ENCODE data around the gene KHNYN. TPM values are rescaled to one million over a fixed set of nuclear protein-coding genes. Genes with fewer than 3 reads are reported as not detected.

Gene KHNYN
- total RNA-seq, 4 donors from 2014 or later: 56.7 to 145 (median 84.3) TPM

DNA sequence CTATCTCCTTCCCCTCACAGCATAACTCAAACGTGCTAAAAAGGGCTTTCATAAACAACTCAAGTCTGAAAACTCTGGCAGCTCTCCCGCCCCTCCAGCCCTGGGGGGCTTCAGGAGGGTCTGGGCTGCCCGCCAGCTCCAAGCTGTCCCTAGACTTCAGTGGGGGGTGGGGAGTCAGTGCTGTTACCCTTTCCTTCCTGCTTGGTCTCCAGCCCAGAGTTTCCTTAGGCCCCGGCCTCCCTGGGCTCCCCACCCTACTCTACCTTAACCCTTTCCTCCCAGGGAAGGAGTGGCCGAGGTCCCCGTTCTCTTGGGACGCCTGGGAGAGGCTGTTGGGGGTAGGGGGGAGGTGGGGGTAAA, 31.5 kb upstream of the KHNYN start:
- Histone ChIP-seq H3K4me3 (peak overlapping the region; percentile 62), H3K4me1 (peaks cover 89% of the 10 kb centered on the region), H3K27me3 (no peaks in the 10 kb centered on the region), H3K9me3 (no peaks in the 10 kb centered on the region), H3K27ac (peak overlapping the region; percentile 89), H3K36me3 (no peaks in the 10 kb centered on the region)
- WGBS: 10% methylated on average over 7 of the region's 7 CpGs
- TF ChIP-seq POLR2A (IDR thresholded peaks at IDR 0.05): no peak
- TF ChIP-seq, protein P1, sequence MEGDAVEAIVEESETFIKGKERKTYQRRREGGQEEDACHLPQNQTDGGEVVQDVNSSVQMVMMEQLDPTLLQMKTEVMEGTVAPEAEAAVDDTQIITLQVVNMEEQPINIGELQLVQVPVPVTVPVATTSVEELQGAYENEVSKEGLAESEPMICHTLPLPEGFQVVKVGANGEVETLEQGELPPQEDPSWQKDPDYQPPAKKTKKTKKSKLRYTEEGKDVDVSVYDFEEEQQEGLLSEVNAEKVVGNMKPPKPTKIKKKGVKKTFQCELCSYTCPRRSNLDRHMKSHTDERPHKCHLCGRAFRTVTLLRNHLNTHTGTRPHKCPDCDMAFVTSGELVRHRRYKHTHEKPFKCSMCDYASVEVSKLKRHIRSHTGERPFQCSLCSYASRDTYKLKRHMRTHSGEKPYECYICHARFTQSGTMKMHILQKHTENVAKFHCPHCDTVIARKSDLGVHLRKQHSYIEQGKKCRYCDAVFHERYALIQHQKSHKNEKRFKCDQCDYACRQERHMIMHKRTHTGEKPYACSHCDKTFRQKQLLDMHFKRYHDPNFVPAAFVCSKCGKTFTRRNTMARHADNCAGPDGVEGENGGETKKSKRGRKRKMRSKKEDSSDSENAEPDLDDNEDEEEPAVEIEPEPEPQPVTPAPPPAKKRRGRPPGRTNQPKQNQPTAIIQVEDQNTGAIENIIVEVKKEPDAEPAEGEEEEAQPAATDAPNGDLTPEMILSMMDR (IDR thresholded peaks at IDR 0.05): no peak
- no peak for TF ChIP-seq EP300 (IDR thresholded peaks at IDR 0.05)
- no peak for TF ChIP-seq POLR2AphosphoS5 (IDR thresholded peaks at IDR 0.05)
- no peak for DNase-seq (ENCODE audit: low spot score in 2 of 2)

DNA sequence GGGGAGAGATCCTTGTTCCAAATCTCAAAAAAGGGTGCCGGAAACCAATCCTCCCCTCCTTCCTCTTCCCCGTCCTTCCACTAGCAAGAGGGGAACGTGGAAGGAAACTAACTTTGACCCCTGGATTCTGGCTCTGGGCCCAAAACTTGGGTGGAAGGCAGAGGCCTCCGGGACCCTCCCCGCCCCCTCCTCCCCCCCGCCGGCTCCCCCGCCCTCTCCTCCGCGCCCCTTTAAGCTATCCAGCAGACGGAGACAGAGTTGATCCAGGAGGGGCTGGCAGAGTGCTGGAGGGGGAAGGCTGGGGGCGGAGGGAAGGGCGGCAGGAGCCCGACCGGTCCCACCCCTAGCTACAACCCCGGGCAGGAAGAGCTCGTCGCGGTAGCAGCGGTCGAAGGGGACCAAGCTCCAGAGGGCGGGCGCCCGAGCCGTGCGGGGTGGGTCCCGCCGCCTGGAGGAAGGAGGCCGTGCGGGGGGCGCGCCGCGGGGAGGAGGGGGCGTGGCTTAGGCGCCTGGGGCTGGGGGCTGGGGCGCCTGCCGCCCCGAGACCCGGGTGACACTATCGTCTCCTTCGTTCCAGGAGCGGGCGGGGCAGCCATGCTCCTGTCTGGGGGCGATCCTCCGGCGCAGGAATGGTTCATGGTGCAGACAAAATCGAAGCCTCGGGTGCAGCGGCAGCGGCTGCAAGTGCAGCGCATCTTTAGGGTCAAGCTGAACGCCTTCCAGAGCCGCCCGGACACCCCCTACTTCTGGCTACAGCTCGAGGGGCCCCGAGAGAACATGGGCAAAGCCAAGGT, 30.9 kb upstream of the KHNYN start, which contains the start of gene NYNRIN:
Gene NYNRIN (plus strand): TSS at position 351 of the 794 bp plus-strand sequence. CDS start 244 bp downstream, at position 595.
- TF ChIP-seq EP300 (IDR thresholded peaks at IDR 0.05): no peak
- TF ChIP-seq POLR2A (IDR thresholded peaks at IDR 0.05): no peak
- TF ChIP-seq, protein P1 (IDR thresholded peaks at IDR 0.05): no peak
- TF ChIP-seq POLR2AphosphoS5 (IDR thresholded peaks at IDR 0.05): no peak
- DNase-seq (ENCODE audit: low spot score in 2 of 2): peak in 1 of 2 donors; percentile 73
- Histone ChIP-seq H3K4me1 (peaks cover 94% of the 10 kb centered on the region), H3K36me3 (no peaks in the 10 kb centered on the region), H3K9me3 (no peaks in the 10 kb centered on the region), H3K4me3 (peak within 1 kb of the TSS; percentile 62), H3K27ac (peak within 1 kb of the TSS; percentile 89), H3K27me3 (no peaks in the 10 kb centered on the region)
- WGBS: 7% methylated on average over 15 of the region's 57 CpGs

DNA sequence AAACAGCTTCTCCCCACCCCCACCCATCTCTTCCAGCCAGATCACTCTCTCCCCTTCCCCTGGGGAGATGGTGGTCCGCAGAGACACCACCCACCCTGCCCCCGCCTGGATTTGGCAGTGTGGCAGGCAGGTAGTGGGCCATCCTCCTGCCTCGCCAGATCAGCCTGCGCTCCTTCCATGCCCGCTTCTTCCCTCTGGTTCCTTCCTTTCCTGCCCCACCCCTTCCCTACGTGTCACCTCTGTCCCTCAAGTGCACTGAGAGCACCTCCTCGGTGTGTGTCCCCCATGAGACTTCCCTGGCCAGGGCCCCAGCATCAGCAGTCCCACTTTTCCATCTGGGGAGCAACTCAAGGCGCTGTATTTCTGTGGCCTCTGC, 30.3 kb upstream of the KHNYN start:
- Histone ChIP-seq H3K27me3 (no peaks in the 10 kb centered on the region), H3K4me3 (peak overlapping the region; percentile 62), H3K27ac (peak overlapping the region; percentile 89), H3K4me1 (peaks cover 90% of the 10 kb centered on the region), H3K9me3 (no peaks in the 10 kb centered on the region), H3K36me3 (no peaks in the 10 kb centered on the region)
- DNase-seq (ENCODE audit: low spot score in 2 of 2): no peak
- TF ChIP-seq POLR2AphosphoS5 (IDR thresholded peaks at IDR 0.05) (no peak), EP300 (IDR thresholded peaks at IDR 0.05) (no peak), POLR2A (IDR thresholded peaks at IDR 0.05) (no peak)
- TF ChIP-seq, protein P1 (IDR thresholded peaks at IDR 0.05): no peak
- WGBS: 9% methylated on average over 8 of the region's 8 CpGs

DNA sequence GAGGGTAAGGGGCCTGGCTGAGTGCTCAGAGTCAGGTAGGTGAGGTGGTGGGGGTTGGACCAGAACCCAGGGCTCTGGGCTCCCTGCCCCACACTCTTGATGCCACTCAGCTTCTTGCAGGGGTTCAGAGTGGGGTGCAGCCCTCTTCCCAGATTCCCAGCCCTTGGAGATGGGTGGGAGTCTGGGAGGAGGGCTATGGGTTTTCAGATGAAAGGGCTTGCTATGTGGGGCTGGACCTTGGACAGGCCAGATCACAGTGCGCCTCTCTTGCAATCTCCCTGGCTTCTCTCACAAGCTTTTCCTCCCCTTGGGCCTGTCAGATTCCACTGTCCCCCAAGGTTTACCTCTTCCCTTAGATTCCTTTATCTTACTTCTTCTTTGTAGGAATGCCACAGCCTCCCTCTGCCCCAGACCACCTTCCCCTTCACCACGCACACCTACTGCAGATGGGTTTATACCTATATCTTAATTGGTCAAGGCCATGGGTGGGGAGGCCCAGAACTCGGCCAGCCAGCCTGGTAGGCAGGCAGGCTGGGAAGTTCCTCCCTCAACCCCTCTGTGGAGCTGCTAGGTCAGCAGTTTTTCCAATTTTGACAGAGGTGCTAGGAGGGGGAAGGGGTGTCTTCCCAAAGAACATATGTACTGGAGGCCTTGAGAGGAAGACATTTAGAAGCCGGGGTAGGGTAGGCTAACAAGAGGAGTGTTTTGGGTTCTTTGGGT, 29.6 kb upstream of the KHNYN start:
- H3K36me3 ChIP-seq: no peaks in the 10 kb centered on the region
- no peak for TF ChIP-seq POLR2A (IDR thresholded peaks at IDR 0.05)
- TF ChIP-seq POLR2AphosphoS5 (IDR thresholded peaks at IDR 0.05): no peak
- TF ChIP-seq, protein P1 (IDR thresholded peaks at IDR 0.05): no peak
- no peak for TF ChIP-seq EP300 (IDR thresholded peaks at IDR 0.05)
- 44% methylated on average over 4 of the region's 4 CpGs for WGBS
- peak overlapping the region; percentile 89 for H3K27ac ChIP-seq
- DNase-seq (ENCODE audit: low spot score in 2 of 2): no peak
- peak overlapping the region; percentile 62 for H3K4me3 ChIP-seq
- H3K27me3 ChIP-seq: no peaks in the 10 kb centered on the region
- H3K9me3 ChIP-seq: no peaks in the 10 kb centered on the region
- peaks cover 84% of the 10 kb centered on the region for H3K4me1 ChIP-seq
